ENCODE data around the gene PRR35.

PRR35 gene

GRCh38 chr16:608019-608418, 47.8 kb downstream of the PRR35 start:
- H3K4me3 ChIP-seq (replicated peaks; ENCODE audit: low read depth, low read length), result no peak overlapping the region
- TF ChIP-seq CTCF (IDR thresholded peaks at IDR 0.05; ENCODE audit: low read depth, low read length, missing control alignments), result no peak
- no peak for DNase-seq (ENCODE audit: extremely low read depth, low read depth)

GRCh38 chr16:609316-609715, 49.1 kb downstream of the PRR35 start:
- TF ChIP-seq CTCF (IDR thresholded peaks at IDR 0.05; ENCODE audit: low read depth, low read length, missing control alignments), result no peak
- no peak overlapping the region for H3K4me3 ChIP-seq (replicated peaks; ENCODE audit: low read depth, low read length)
- no peak for DNase-seq (ENCODE audit: extremely low read depth, low read depth)

- DNase-seq (ENCODE audit: extremely low read depth, low read depth), result no peak
- no peak overlapping the region for H3K4me3 ChIP-seq (replicated peaks; ENCODE audit: low read depth, low read length)
- TF ChIP-seq CTCF (IDR thresholded peaks at IDR 0.05; ENCODE audit: low read depth, low read length, missing control alignments), result no peak
These were observed 49.8 kb downstream of the PRR35 start for GRCh38 chr16:609984-610383.

GRCh38 chr16:610513-611381, 50.6 kb downstream of the PRR35 start:
- no peak overlapping the region for H3K4me3 ChIP-seq (replicated peaks; ENCODE audit: low read depth, low read length)
- TF ChIP-seq CTCF (IDR thresholded peaks at IDR 0.05; ENCODE audit: low read depth, low read length, missing control alignments), result peak; percentile 43
- DNase-seq (ENCODE audit: extremely low read depth, low read depth), result no peak

- TF ChIP-seq CTCF (IDR thresholded peaks at IDR 0.05; ENCODE audit: low read depth, low read length, missing control alignments), result no peak
- no peak overlapping the region for H3K4me3 ChIP-seq (replicated peaks; ENCODE audit: low read depth, low read length)
- no peak for DNase-seq (ENCODE audit: extremely low read depth, low read depth)
These were observed 54.9 kb downstream of the PRR35 start for GRCh38 chr16:615122-615521.
